ENCODE data around the gene SERPINF2. TPM values are rescaled to one million over a fixed set of nuclear protein-coding genes. Genes with fewer than 3 reads are reported as not detected.
"Not testable (repeated sequence)": the region's sequence is repeated elsewhere in the genome, so short reads cannot be mapped to it uniquely, and the experiment has no call there.

The SERPINF2 gene
- total RNA-seq, 6 experiments from 2014 or later, result not detected

DNA sequence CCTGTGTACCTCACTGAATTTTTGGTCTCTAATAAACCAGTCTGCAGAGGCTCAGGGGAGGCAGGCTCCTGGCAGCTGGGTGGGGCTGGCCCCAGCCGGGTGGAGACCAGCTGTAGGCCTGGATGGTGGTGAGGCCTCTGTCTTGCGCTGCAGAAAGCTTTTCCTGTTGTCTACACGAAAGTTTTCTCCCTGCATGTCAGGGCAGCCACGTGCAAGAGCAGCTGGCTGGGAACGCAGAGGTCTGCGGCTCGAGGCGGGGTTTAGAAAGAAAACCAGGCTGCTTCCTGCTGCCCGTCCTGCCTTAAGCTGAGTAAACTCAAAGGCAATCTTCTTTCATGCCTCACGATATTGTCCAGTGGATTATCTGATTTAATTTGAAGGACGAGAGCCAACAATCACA lies 21.6 kb downstream of the SERPINF2 start:
- TF ChIP-seq CTCF (IDR thresholded peaks at IDR 0.05), result no peak
- DNase-seq, result peak; percentile 68
- Mint-ChIP-seq H3K27ac (peak overlapping the region; percentile 91), H3K27me3 (ENCODE audit: insufficient read depth) (peaks cover under 1% of the 10 kb centered on the region; the same call in 1 of the 2 replicates), H3K9me3 (no peaks in the 10 kb centered on the region), H3K4me1 (ENCODE audit: low read depth) (peaks cover 34% of the 10 kb centered on the region), H3K36me3 (ENCODE audit: low read depth) (peaks cover 5% of the 10 kb centered on the region), H3K4me3 (peak overlapping the region; percentile 38; the same call in 1 of the 2 replicates)

DNA sequence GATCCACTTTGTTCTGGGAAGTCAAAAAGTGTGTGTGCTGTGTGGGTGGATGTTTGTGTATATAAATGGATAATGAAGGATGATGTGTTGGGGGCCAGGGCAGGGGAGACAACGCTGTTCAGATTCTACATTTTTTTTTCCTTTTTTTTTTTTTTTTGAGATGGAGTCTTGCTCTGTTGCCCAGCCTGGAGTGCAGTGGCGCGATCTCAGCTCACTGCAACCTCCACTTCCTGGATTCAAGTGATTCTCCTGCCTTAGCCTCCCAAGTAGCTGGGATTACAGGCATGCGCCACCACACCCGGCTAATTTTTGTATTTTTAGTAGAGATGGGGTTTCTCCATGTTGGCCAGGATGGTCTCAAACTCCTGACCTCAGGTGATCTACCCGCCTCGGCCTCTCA lies 22.0 kb downstream of the SERPINF2 start:
- peak overlapping the region; percentile 91 for H3K27ac Mint-ChIP-seq
- H3K9me3 Mint-ChIP-seq; DNase-seq; H3K27me3 Mint-ChIP-seq (ENCODE audit: insufficient read depth); H3K36me3 Mint-ChIP-seq (ENCODE audit: low read depth): not testable (repeated sequence)
- H3K4me3 Mint-ChIP-seq, result peak overlapping the region; percentile 38; the same call in 1 of the 2 replicates
- H3K4me1 Mint-ChIP-seq (ENCODE audit: low read depth), result peaks cover 34% of the 10 kb centered on the region

DNA sequence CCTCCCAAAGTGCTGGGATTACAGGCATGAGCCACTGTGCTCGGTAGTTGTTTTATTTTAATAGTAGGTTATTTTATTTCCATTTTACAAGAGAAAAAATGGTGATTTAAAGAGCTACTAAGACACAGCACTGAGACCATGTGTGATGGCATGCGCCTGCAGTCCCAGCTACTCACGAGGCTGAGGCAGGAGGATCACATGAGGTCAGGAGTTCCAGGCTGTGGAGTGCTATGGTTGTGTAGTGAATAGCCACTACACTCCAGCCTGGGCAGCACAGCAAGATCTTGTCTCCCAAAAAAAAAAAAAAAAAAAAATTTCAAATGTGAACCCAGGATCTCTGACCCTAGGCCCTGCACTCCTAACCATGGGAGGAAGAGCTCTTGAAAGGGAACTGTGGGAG lies 22.9 kb downstream of the SERPINF2 start:
- TF ChIP-seq CTCF (IDR thresholded peaks at IDR 0.05), result no peak
- DNase-seq, result no peak
- peaks cover 5% of the 10 kb centered on the region for H3K36me3 Mint-ChIP-seq (ENCODE audit: low read depth)
- peaks cover 34% of the 10 kb centered on the region for H3K4me1 Mint-ChIP-seq (ENCODE audit: low read depth)
- no peak overlapping the region for H3K27ac Mint-ChIP-seq
- H3K4me3 Mint-ChIP-seq, result no peak overlapping the region
- H3K9me3 Mint-ChIP-seq, result no peaks in the 10 kb centered on the region
- no peaks in the 10 kb centered on the region; the same call in 1 of the 2 replicates for H3K27me3 Mint-ChIP-seq (ENCODE audit: insufficient read depth)

DNA sequence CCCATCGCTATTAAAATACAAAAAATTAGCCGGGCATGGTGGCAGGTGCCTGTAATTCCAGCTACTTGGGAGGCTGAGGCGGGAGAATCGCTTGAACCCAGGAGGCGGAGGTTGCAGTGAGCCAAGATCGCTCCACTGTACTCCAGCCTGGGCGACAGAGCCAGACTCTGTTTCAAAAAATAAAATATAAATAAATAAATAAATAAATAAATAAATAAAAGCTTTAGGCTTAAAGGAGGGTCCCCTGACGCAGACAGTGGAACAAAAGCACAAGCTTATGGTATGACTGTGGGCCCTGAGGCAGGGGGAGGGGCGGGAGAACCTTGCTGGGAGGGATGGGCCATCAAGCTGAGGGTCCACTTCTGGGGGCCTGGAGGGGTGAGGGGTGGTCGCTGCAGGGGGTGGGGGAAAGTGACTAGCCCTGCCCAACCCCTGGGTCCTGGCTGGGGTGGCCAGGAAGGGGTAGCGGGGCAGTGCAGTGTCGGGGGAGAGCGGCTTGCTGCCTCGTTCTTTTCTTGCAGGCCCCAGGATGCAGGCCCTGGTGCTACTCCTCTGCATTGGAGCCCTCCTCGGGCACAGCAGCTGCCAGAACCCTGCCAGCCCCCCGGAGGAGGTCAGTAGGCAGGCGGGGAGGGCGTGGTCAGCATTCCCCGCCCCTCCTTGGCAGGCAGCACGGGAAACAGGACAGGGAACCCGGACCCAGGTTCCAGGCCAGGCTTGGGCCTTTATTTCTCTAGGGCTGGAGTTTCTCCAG lies 23.9 kb downstream of the SERPINF2 start:
- Mint-ChIP-seq H3K9me3 (no peaks in the 10 kb centered on the region), H3K4me3 (no peak overlapping the region), H3K27me3 (ENCODE audit: insufficient read depth) (no peaks in the 10 kb centered on the region; the same call in 1 of the 2 replicates), H3K4me1 (ENCODE audit: low read depth) (peaks cover 33% of the 10 kb centered on the region), H3K36me3 (ENCODE audit: low read depth) (peaks cover 5% of the 10 kb centered on the region), H3K27ac (no peak overlapping the region)
- DNase-seq, result no peak
- TF ChIP-seq CTCF (IDR thresholded peaks at IDR 0.05), result no peak

- peak; percentile 43 for TF ChIP-seq CTCF (IDR thresholded peaks at IDR 0.05)
- peaks cover 25% of the 10 kb centered on the region for H3K4me1 Mint-ChIP-seq (ENCODE audit: low read depth)
- no peaks in the 10 kb centered on the region for H3K9me3 Mint-ChIP-seq
- peaks cover 5% of the 10 kb centered on the region for H3K36me3 Mint-ChIP-seq (ENCODE audit: low read depth)
- no peak overlapping the region for H3K4me3 Mint-ChIP-seq
- no peak for DNase-seq
- H3K27ac Mint-ChIP-seq, result no peak overlapping the region
- H3K27me3 Mint-ChIP-seq (ENCODE audit: insufficient read depth), result no peaks in the 10 kb centered on the region; the same call in 1 of the 2 replicates
Observed at GRCh38 chr17:1767358-1767757, 24.7 kb downstream of the SERPINF2 start.

- H3K4me3 Mint-ChIP-seq, result no peak overlapping the region
- no peaks in the 10 kb centered on the region for H3K9me3 Mint-ChIP-seq
- H3K27me3 Mint-ChIP-seq (ENCODE audit: insufficient read depth), result peaks cover 2% of the 10 kb centered on the region; the same call in 1 of the 2 replicates
- no peak for TF ChIP-seq CTCF (IDR thresholded peaks at IDR 0.05)
- no peaks in the 10 kb centered on the region; the same call in 1 of the 2 replicates for H3K4me1 Mint-ChIP-seq (ENCODE audit: low read depth)
- H3K27ac Mint-ChIP-seq, result no peak overlapping the region
- DNase-seq, result no peak
- H3K36me3 Mint-ChIP-seq (ENCODE audit: low read depth), result peaks cover 4% of the 10 kb centered on the region; the same call in 1 of the 2 replicates
Observed at GRCh38 chr17:1769822-1770477, 27.3 kb downstream of the SERPINF2 start.

- not testable (repeated sequence) for H3K27me3 Mint-ChIP-seq (ENCODE audit: insufficient read depth); H3K27ac Mint-ChIP-seq; H3K4me1 Mint-ChIP-seq (ENCODE audit: low read depth); H3K4me3 Mint-ChIP-seq; H3K9me3 Mint-ChIP-seq; DNase-seq
- peaks cover 24% of the 10 kb centered on the region for H3K36me3 Mint-ChIP-seq (ENCODE audit: low read depth)
Observed at GRCh38 chr17:1773000-1773695, 30.5 kb downstream of the SERPINF2 start.

Data from HFFc6 (cell line).